Breast epithelium (tissue), 4 donors: ENCODE measurements around the gene LAG3. TPM values are rescaled to one million over a fixed set of nuclear protein-coding genes. Genes with fewer than 3 reads are reported as not detected.

Experiments used
- DNase-seq, 2 donors: peaks; one replicate each; pipeline ENCODE4 v3.0.0-alpha.2; 2019; ENCODE audit warnings: low spot score in 2 of 2
- H3K27ac ChIP-seq, 2 donors: fragments of 200-600 bp; sonication (generic) in 1 of 2; one replicate each; pipeline ENCODE4 v1.5.1; 2016 to 2019; ENCODE audit warnings: mild to moderate bottlenecking in 1 of 2
- H3K27me3 ChIP-seq, 2 donors: fragments of 200-600 bp; sonication (generic) in 1 of 2; one replicate each; pipeline versions ENCODE4 v1.5.1 to v1.6.0; 2017 to 2019; ENCODE audit warnings: control low read depth in 1 of 2, mild to moderate bottlenecking in 1 of 2
- H3K36me3 ChIP-seq: fragments of 200-600 bp; one replicate; pipeline ENCODE4 v1.5.1; 2019
- H3K4me1 ChIP-seq, 2 donors: fragments of 200-600 bp; sonication (generic); one replicate each; pipeline ENCODE4 v1.5.1; 2016 to 2019; ENCODE audit warnings: control low read depth in 1 of 2
- H3K4me3 ChIP-seq, 3 donors: fragments of 200-600 bp; sonication (generic); 1 replicate in 2 of 3; 2 replicates in 1 of 3; pipeline ENCODE4 v1.5.1; 2016 to 2019; ENCODE audit warnings: mild to moderate bottlenecking in 3 of 3, moderate library complexity in 2 of 3
- H3K9me3 ChIP-seq, 2 donors: fragments of 200-600 bp; sonication (generic) in 1 of 2; one replicate each; pipeline ENCODE4 v1.5.1; 2016 to 2019; ENCODE audit warnings: control low read depth in 1 of 2
- POLR2A ChIP-seq: fragments of 450-650 bp; IDR thresholded peaks from one replicate; pipeline ENCODE4 v1.6.1; 2016; ENCODE audit warnings: antibody characterized with exemption, mild to moderate bottlenecking, moderate library complexity
- POLR2AphosphoS5 ChIP-seq, 3 donors: sonication (generic); formaldehyde crosslinking; IDR thresholded peaks; one replicate each; pipeline ENCODE4 v1.6.1; 2017; ENCODE audit warnings: antibody characterized with exemption in 3 of 3
- intact Hi-C: fragments of 100-400 bp; cut with DNase I; formaldehyde crosslinking; loops from one replicate; pipeline ENCODE4 v1.15.1; 2023; ENCODE audit warnings: low total_unique reads
- total RNA-seq, 3 donors: library from RNA; depleted of rRNA; stranded (reverse); fragments of >200 nt; gene quantifications; one replicate each; pipeline ENCODE4 v1.1.0, GENCODE V29; 2016
- TF ChIP-seq, protein P1 (sequence below), 3 donors: fragments of 450-650 bp; IDR thresholded peaks; one replicate each; pipeline ENCODE4 v1.5.1; 2016 to 2017; ENCODE audit warnings: antibody characterized with exemption in 3 of 3, mild to moderate bottlenecking in 3 of 3, moderate library complexity in 3 of 3

LAG3 gene
- total RNA-seq, 3 donors from 2014 or later = 0.44 to 1.3 (median 0.80) TPM

- Histone ChIP-seq H3K27ac (no peak overlapping the region), H3K27me3 (peaks cover 5 to 19% of the 10 kb centered on the region in 2 donors), H3K4me1 (peaks cover 0 to 9% of the 10 kb centered on the region in 2 donors), H3K36me3 (no peaks in the 10 kb centered on the region), H3K9me3 (no peaks in the 10 kb centered on the region), H3K4me3 (no peak overlapping the region)
- TF ChIP-seq POLR2A (no peak), POLR2AphosphoS5 (IDR thresholded peaks at IDR 0.05) (no peak)
- TF ChIP-seq, protein P1, sequence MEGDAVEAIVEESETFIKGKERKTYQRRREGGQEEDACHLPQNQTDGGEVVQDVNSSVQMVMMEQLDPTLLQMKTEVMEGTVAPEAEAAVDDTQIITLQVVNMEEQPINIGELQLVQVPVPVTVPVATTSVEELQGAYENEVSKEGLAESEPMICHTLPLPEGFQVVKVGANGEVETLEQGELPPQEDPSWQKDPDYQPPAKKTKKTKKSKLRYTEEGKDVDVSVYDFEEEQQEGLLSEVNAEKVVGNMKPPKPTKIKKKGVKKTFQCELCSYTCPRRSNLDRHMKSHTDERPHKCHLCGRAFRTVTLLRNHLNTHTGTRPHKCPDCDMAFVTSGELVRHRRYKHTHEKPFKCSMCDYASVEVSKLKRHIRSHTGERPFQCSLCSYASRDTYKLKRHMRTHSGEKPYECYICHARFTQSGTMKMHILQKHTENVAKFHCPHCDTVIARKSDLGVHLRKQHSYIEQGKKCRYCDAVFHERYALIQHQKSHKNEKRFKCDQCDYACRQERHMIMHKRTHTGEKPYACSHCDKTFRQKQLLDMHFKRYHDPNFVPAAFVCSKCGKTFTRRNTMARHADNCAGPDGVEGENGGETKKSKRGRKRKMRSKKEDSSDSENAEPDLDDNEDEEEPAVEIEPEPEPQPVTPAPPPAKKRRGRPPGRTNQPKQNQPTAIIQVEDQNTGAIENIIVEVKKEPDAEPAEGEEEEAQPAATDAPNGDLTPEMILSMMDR (IDR thresholded peaks at IDR 0.05) = no peak
- DNase-seq = no peak
- intact Hi-C loops = loop anchor here (10.0 kb wide), 1 partner anchor 209 kb away; no protein-coding TSS in a partner anchor
Observed at GRCh38 chr12:6824085-6824775, 51.9 kb downstream of the LAG3 start.

- H3K27ac ChIP-seq = peak overlapping the region in 1 of 2 donors; percentile 8
- TF ChIP-seq, protein P1 (IDR thresholded peaks at IDR 0.05) = no peak
- TF ChIP-seq POLR2A (no peak), POLR2AphosphoS5 (IDR thresholded peaks at IDR 0.05) (no peak)
- H3K27me3 ChIP-seq = peaks cover 5 to 19% of the 10 kb centered on the region in 2 donors
- H3K36me3 ChIP-seq = no peaks in the 10 kb centered on the region
- intact Hi-C loops = loop anchor here (10.0 kb wide), 1 partner anchor 210 kb away; no protein-coding TSS in a partner anchor
- peaks cover 0 to 14% of the 10 kb centered on the region in 2 donors for H3K4me1 ChIP-seq
- H3K4me3 ChIP-seq = peak overlapping the region in 2 of 3 donors; percentile 23 to 56
- H3K9me3 ChIP-seq = no peaks in the 10 kb centered on the region
- no peak for DNase-seq
Observed at GRCh38 chr12:6824901-6825381, 52.6 kb downstream of the LAG3 start.

DNA sequence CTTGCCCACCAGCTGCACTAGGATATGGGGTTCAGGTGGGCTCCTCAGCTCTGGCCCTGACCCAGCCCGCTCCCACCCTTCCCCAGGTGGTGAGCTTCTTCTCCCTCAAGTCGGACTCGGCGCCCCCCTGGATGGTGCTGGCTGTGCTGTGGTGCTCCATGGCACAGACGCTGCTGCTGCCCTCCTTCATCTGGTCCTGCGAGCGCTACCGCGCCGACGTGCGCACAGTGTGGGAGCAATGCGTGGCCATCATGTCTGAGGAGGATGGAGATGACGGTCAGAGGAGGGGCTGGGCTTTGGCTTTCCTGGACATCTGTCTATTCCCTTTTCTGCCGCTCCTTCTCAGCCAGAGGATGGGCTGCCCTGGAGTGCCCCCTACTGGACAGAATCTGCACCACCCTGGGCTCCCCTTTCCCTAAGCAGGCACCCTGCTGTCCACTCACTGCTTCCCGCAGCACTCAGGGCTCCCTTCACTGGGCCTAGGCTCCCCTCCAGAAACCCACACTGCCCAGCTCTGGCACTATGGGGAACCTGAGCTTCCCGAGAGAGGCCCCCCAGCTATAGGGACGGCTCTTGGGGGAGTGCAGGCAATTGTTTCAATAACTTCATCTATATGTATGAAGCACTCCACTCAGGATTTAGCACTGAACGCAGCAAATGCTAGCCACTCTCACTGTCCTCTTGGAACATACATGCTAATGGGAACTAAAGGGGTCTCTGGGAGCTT is 53.2 kb downstream of the LAG3 start:
- DNase-seq = peak; percentile 75 to 89
- intact Hi-C loops = loop anchor here (10.0 kb wide), 1 partner anchor 211 kb away; no protein-coding TSS in a partner anchor
- no peaks in the 10 kb centered on the region for H3K9me3 ChIP-seq
- no peaks in the 10 kb centered on the region for H3K36me3 ChIP-seq
- H3K27ac ChIP-seq = peak overlapping the region in 1 of 2 donors; percentile 8
- H3K27me3 ChIP-seq = peaks cover 5 to 19% of the 10 kb centered on the region in 2 donors
- peaks cover 0 to 14% of the 10 kb centered on the region in 2 donors for H3K4me1 ChIP-seq
- peak overlapping the region in 2 of 3 donors; percentile 23 to 56 for H3K4me3 ChIP-seq
- TF ChIP-seq POLR2AphosphoS5 (IDR thresholded peaks at IDR 0.05) = peak in 1 of 3 donors; percentile 21
- TF ChIP-seq, protein P1 (IDR thresholded peaks at IDR 0.05) = peak; percentile 90 to 92 (median 91)
- no peak for TF ChIP-seq POLR2A

- peaks cover 5 to 19% of the 10 kb centered on the region in 2 donors for H3K27me3 ChIP-seq
- no peaks in the 10 kb centered on the region for H3K36me3 ChIP-seq
- peaks cover 0 to 14% of the 10 kb centered on the region in 2 donors for H3K4me1 ChIP-seq
- no peak overlapping the region for H3K4me3 ChIP-seq
- no peak for DNase-seq
- H3K27ac ChIP-seq = peak overlapping the region in 1 of 2 donors; percentile 89
- TF ChIP-seq POLR2AphosphoS5 (IDR thresholded peaks at IDR 0.05) (no peak), POLR2A (no peak)
- TF ChIP-seq, protein P1 (IDR thresholded peaks at IDR 0.05) = no peak
- H3K9me3 ChIP-seq = no peaks in the 10 kb centered on the region
- intact Hi-C loops = loop anchor here (10.0 kb wide), 1 partner anchor 211 kb away; no protein-coding TSS in a partner anchor
Observed at GRCh38 chr12:6826125-6826733, 53.9 kb downstream of the LAG3 start.
